Neural cell (in vitro differentiated cells): ENCODE data around the gene PLD4.
"Not testable (repeated sequence)": the region's sequence is repeated elsewhere in the genome, so short reads cannot be mapped to it uniquely, and the experiment has no call there.

Experiments used
- CTCF ChIP-seq: fragments of 450-650 bp; IDR thresholded peaks from 2 replicates; pipeline ENCODE4 v1.5.1; 2014; ENCODE audit warnings: antibody characterized with exemption, mild to moderate bottlenecking, moderate library complexity; ENCODE audit not compliant: poor library complexity, severe bottlenecking
- EP300 ChIP-seq: fragments of 450-650 bp; conservative IDR thresholded peaks from 2 replicates; pipeline ENCODE4 v1.6.1; 2014; ENCODE audit warnings: antibody characterized with exemption, mild to moderate bottlenecking, moderate library complexity; ENCODE audit not compliant: poor library complexity, severe bottlenecking
- EZH2 ChIP-seq: fragments of 200-600, 300-800 bp; shearing (Covaris generic), sonication (generic); IDR thresholded peaks from 2 replicates; pipeline ENCODE4 v1.6.1; 2014; ENCODE audit warnings: antibody characterized with exemption, low read length, borderline replicate concordance, mild to moderate bottlenecking; ENCODE audit not compliant: insufficient read depth, poor library complexity, severe bottlenecking
- MXI1 ChIP-seq: fragments of 450-650 bp; conservative IDR thresholded peaks from 2 replicates; pipeline ENCODE4 v1.6.1; 2014; ENCODE audit warnings: antibody characterized with exemption, mild to moderate bottlenecking; ENCODE audit not compliant: poor library complexity, severe bottlenecking
- RAD21 ChIP-seq: fragments of 450-650 bp; conservative IDR thresholded peaks from 2 replicates; pipeline ENCODE4 v1.6.1; 2014; ENCODE audit warnings: antibody characterized with exemption, mild to moderate bottlenecking, moderate library complexity

GRCh38 chr14:104884381-104884780, 40.3 kb upstream of the PLD4 start:
- not testable (repeated sequence) for TF ChIP-seq CTCF, EZH2, EP300, MXI1, RAD21
